Type B pancreatic cell (in vitro differentiated cells): Measurements from ENCODE around the gene ROR2. TPM values are rescaled to one million over a fixed set of nuclear protein-coding genes. Genes with fewer than 3 reads are reported as not detected.

Source experiments
- DNase-seq: peaks from one replicate; pipeline ENCODE4 v3.0.0; 2021; ENCODE audit warnings: mixed read lengths; ENCODE audit not compliant: unreplicated experiment; ENCODE audit errors: extremely low spot score
- H3K27ac Mint-ChIP-seq: 2 replicates; pipeline ENCODE4 v1.8.0; 2021; ENCODE audit warnings: mild to moderate bottlenecking, mixed read lengths
- H3K27me3 Mint-ChIP-seq: 2 replicates; pipeline ENCODE4 v1.8.0; 2021; ENCODE audit warnings: mixed read lengths
- H3K36me3 Mint-ChIP-seq: 2 replicates; pipeline ENCODE4 v1.8.0; 2021; ENCODE audit warnings: mixed read lengths
- H3K4me1 Mint-ChIP-seq: one replicate; pipeline ENCODE4 v1.8.0; 2021; ENCODE audit warnings: mixed read lengths; ENCODE audit not compliant: unreplicated experiment
- H3K4me3 Mint-ChIP-seq: 2 replicates; pipeline ENCODE4 v1.8.0; 2021; ENCODE audit warnings: mild to moderate bottlenecking, mixed read lengths
- H3K9me3 Mint-ChIP-seq: 2 replicates; pipeline ENCODE4 v1.8.0; 2021; ENCODE audit warnings: mixed read lengths
- CTCF ChIP-seq: fragments of 200-600 bp; sonication (generic); conservative IDR thresholded peaks from 2 replicates; pipeline ENCODE4 v1.5.0; 2021; ENCODE audit warnings: antibody characterized with exemption, mild to moderate bottlenecking
- total RNA-seq: library from RNA; stranded (reverse); gene quantifications from 2 replicates; pipeline ENCODE4 v1.2.1, GENCODE V29; 2021; ENCODE audit warnings: low replicate concordance

Gene ROR2
- total RNA-seq, 1 donor from 2014 or later: 48.9 TPM

- peak overlapping the region; percentile 36 for H3K27ac Mint-ChIP-seq
Measured at GRCh38 chr9:91943478-91944470, 6.3 kb downstream of the ROR2 start.

GRCh38 chr9:91942201-91942600 lies 7.8 kb downstream of the ROR2 start:
- no peak for DNase-seq
- Mint-ChIP-seq H3K27ac (no peak overlapping the region), H3K9me3 (peaks cover 14% of the 10 kb centered on the region), H3K4me1 (peaks cover 59% of the 10 kb centered on the region), H3K27me3 (peaks cover 21% of the 10 kb centered on the region), H3K4me3 (no peak overlapping the region), H3K36me3 (peaks cover 34% of the 10 kb centered on the region)
- no peak for TF ChIP-seq CTCF

More at GRCh38 chr9:91943478-91944470, 6.3 kb downstream of the ROR2 start:
- peaks cover 11% of the 10 kb centered on the region for H3K9me3 Mint-ChIP-seq
- DNase-seq: no peak
- no peak overlapping the region for H3K4me3 Mint-ChIP-seq
- peaks cover 29% of the 10 kb centered on the region for H3K27me3 Mint-ChIP-seq
- peaks cover 27% of the 10 kb centered on the region for H3K36me3 Mint-ChIP-seq
- peaks cover 50% of the 10 kb centered on the region for H3K4me1 Mint-ChIP-seq
- TF ChIP-seq CTCF: no peak

- TF ChIP-seq CTCF: no peak
- Mint-ChIP-seq H3K4me1 (peaks cover 58% of the 10 kb centered on the region), H3K4me3 (no peak overlapping the region), H3K9me3 (peaks cover 15% of the 10 kb centered on the region), H3K27ac (no peak overlapping the region), H3K36me3 (peaks cover 35% of the 10 kb centered on the region), H3K27me3 (peaks cover 4% of the 10 kb centered on the region)
- DNase-seq: no peak
Measured at GRCh38 chr9:91939978-91940377, 10.1 kb downstream of the ROR2 start.

GRCh38 chr9:91937727-91938126 lies 12.3 kb downstream of the ROR2 start:
- Mint-ChIP-seq H3K36me3 (peaks cover 28% of the 10 kb centered on the region), H3K9me3 (peaks cover 10% of the 10 kb centered on the region), H3K4me3 (no peak overlapping the region), H3K4me1 (peaks cover 59% of the 10 kb centered on the region), H3K27me3 (peaks cover 4% of the 10 kb centered on the region), H3K27ac (no peak overlapping the region)
- no peak for TF ChIP-seq CTCF
- DNase-seq: no peak

- TF ChIP-seq CTCF: no peak
- H3K9me3 Mint-ChIP-seq: peaks cover 4% of the 10 kb centered on the region
- H3K36me3 Mint-ChIP-seq: peaks cover 22% of the 10 kb centered on the region
- DNase-seq: no peak
- H3K27me3 Mint-ChIP-seq: peaks cover 4% of the 10 kb centered on the region
- H3K27ac Mint-ChIP-seq: no peak overlapping the region
- peaks cover 54% of the 10 kb centered on the region for H3K4me1 Mint-ChIP-seq
- H3K4me3 Mint-ChIP-seq: no peak overlapping the region
Measured at GRCh38 chr9:91937056-91937455, 13.0 kb downstream of the ROR2 start.
